IMR-90 (cell line): ENCODE data around the gene ZNF385C. TPM values are rescaled to one million over a fixed set of nuclear protein-coding genes. Genes with fewer than 3 reads are reported as not detected.

ENCODE experiments used
- ATAC-seq: fragments of 200-7000 bp; cut with Tn5 transposase; 2 replicates; pipeline ENCODE4 v1.9.1; 2020; ENCODE audit warnings: low read depth, mild to moderate bottlenecking, moderate library complexity
- BruUV-seq: library from RNA; stranded (reverse); fragments of 400-500 nt; replicated peaks from 2 replicates; lab custom pipeline; 2021; lab: Mats Ljungman, UMichigan
- CTCF ChIA-PET: fragments of 300-600 bp; formaldehyde crosslinking; extraction: SDS; loops from one replicate; lab custom pipeline; 2021; ENCODE audit warnings: antibody characterized with exemption; lab: Yijun Ruan, JAX
- POLR2A ChIA-PET: fragments of 300-600 bp; sonication (Branson Sonifier 250); formaldehyde crosslinking; loops from one replicate; lab custom pipeline; 2022; ENCODE audit warnings: antibody characterized with exemption; ENCODE audit not compliant: unreplicated experiment; lab: Charles Lee
- DNase-seq: peaks from one replicate; pipeline ENCODE4 v3.0.0; 2013
- H2AFZ ChIP-seq: replicated peaks from 2 replicates; pipeline ENCODE3; 2013; ENCODE audit warnings: low read length, mild to moderate bottlenecking; ENCODE audit not compliant: poor library complexity
- H2AK5ac ChIP-seq: 2 replicates; pipeline ENCODE4 v1.6.1; 2013; ENCODE audit warnings: low read depth, low read length, inconsistent platforms
- H2AK9ac ChIP-seq: replicated peaks from 2 replicates; pipeline ENCODE3; 2013; ENCODE audit warnings: mild to moderate bottlenecking, low read depth, low read length, moderate library complexity; ENCODE audit not compliant: poor library complexity
- H2BK120ac ChIP-seq: 2 replicates; pipeline ENCODE4 v1.6.1; 2013; ENCODE audit warnings: low read depth, low read length, inconsistent platforms
- H2BK15ac ChIP-seq: 3 replicates; pipeline ENCODE4 v1.6.1; 2013; ENCODE audit warnings: low read depth, low read length, inconsistent platforms
- H2BK20ac ChIP-seq: 2 replicates; pipeline ENCODE4 v1.6.1; 2013; ENCODE audit warnings: low read depth, mild to moderate bottlenecking, inconsistent platforms, low read length, moderate library complexity
- H2BK5ac ChIP-seq: 2 replicates; pipeline ENCODE4 v1.6.1; 2013; ENCODE audit warnings: mild to moderate bottlenecking, low read depth, low read length, inconsistent platforms; ENCODE audit not compliant: poor library complexity, severe bottlenecking
- H3K14ac ChIP-seq: replicated peaks from 2 replicates; pipeline ENCODE4 v1.6.1; 2013; ENCODE audit warnings: low read depth, low read length, inconsistent platforms
- H3K18ac ChIP-seq: 2 replicates; pipeline ENCODE4 v1.6.1; 2013; ENCODE audit warnings: low read depth, low read length, control low read depth
- H3K23ac ChIP-seq: 2 replicates; pipeline ENCODE4 v1.6.1; 2013; ENCODE audit warnings: low read depth, low read length, inconsistent platforms
- H3K27ac ChIP-seq: 2 replicates; pipeline ENCODE4 v1.5.1; 2013; ENCODE audit warnings: mild to moderate bottlenecking, control low read depth, low read length; ENCODE audit not compliant: insufficient read depth
- H3K27me3 ChIP-seq: 2 replicates; pipeline ENCODE4 v1.6.1; 2013; ENCODE audit warnings: low read length; ENCODE audit not compliant: control insufficient read depth, insufficient read depth
- H3K36me3 ChIP-seq: 2 replicates; pipeline ENCODE4 v1.6.1; 2013; ENCODE audit warnings: low read length, mixed read lengths; ENCODE audit not compliant: control insufficient read depth, insufficient read depth
- H3K4ac ChIP-seq: 2 replicates; pipeline ENCODE4 v1.6.1; 2013; ENCODE audit warnings: low read depth, low read length, inconsistent platforms
- H3K4me1 ChIP-seq: 2 replicates; pipeline ENCODE4 v1.6.1; 2013; ENCODE audit warnings: low read length, mixed read lengths; ENCODE audit not compliant: control insufficient read depth, insufficient read depth
- H3K4me2 ChIP-seq: 2 replicates; pipeline ENCODE4 v1.6.1; 2013; ENCODE audit warnings: low read depth, mild to moderate bottlenecking, control low read depth, low read length, moderate library complexity
- H3K4me3 ChIP-seq: 2 replicates; pipeline ENCODE4 v1.5.1; 2013; ENCODE audit warnings: low read depth, mild to moderate bottlenecking, control low read depth, low read length, moderate library complexity; ENCODE audit not compliant: insufficient read depth
- H3K56ac ChIP-seq: 2 replicates; pipeline ENCODE4 v1.6.1; 2013; ENCODE audit warnings: low read length, inconsistent platforms; ENCODE audit not compliant: insufficient read depth; ENCODE audit errors: extremely low read depth
- H3K79me1 ChIP-seq, 2 experiments: 2 replicates each; pipeline ENCODE4 v1.6.1; 2013; ENCODE audit warnings: low read length in 2 of 2, inconsistent platforms in 1 of 2, low read depth in 1 of 2
- H3K9ac ChIP-seq: 2 replicates; pipeline ENCODE4 v1.6.1; 2013; ENCODE audit warnings: low read depth, low read length, control low read depth
- H3K9me1 ChIP-seq: 2 replicates; pipeline ENCODE4 v1.6.1; 2013; ENCODE audit warnings: low read length, inconsistent platforms; ENCODE audit not compliant: insufficient read depth
- H3K9me3 ChIP-seq: 2 replicates; pipeline ENCODE4 v1.6.1; 2013; ENCODE audit warnings: low read length; ENCODE audit not compliant: control insufficient read depth, insufficient read depth
- H4K20me1 ChIP-seq: 2 replicates; pipeline ENCODE4 v1.6.1; 2013; ENCODE audit warnings: low read length, inconsistent platforms; ENCODE audit not compliant: insufficient read depth
- H4K5ac ChIP-seq: 2 replicates; pipeline ENCODE4 v1.6.1; 2013; ENCODE audit warnings: mild to moderate bottlenecking, low read depth, low read length, control low read depth
- H4K8ac ChIP-seq, 2 experiments: 2 replicates each; pipeline ENCODE4 v1.6.1; 2013; ENCODE audit warnings: low read depth in 2 of 2, low read length in 2 of 2, control low read depth in 1 of 2, inconsistent platforms in 1 of 2
- H4K91ac ChIP-seq: 2 replicates; pipeline ENCODE4 v1.6.1; 2013; ENCODE audit warnings: low read depth, low read length, inconsistent platforms; ENCODE audit not compliant: insufficient read depth
- ELK1 ChIP-seq: fragments of 150-350 bp; IDR thresholded peaks from 2 replicates; pipeline ENCODE4 v1.6.1; 2016; ENCODE audit warnings: low read depth, mild to moderate bottlenecking, low read length, moderate library complexity, borderline replicate concordance
- MAFK ChIP-seq: IDR thresholded peaks from 2 replicates; pipeline ENCODE4 v1.6.1; 2012; ENCODE audit warnings: low read depth, low read length, improper control_type of control experiment
- NFE2L2 ChIP-seq: fragments of 150-350 bp; IDR thresholded peaks from 2 replicates; pipeline ENCODE4 v1.6.1; 2016; ENCODE audit warnings: low read depth, mild to moderate bottlenecking, low read length
- POLR2A ChIP-seq: IDR thresholded peaks from 2 replicates; pipeline ENCODE4 v1.6.1; 2012; ENCODE audit warnings: mild to moderate bottlenecking, low read depth, low read length
- RFX5 ChIP-seq: IDR thresholded peaks from 2 replicates; pipeline ENCODE4 v1.8.0; 2012; ENCODE audit warnings: low read depth, mild to moderate bottlenecking, low read length, moderate library complexity
- SMC3 ChIP-seq: fragments of 150-350 bp; IDR thresholded peaks from 2 replicates; pipeline ENCODE4 v1.6.1; 2016; ENCODE audit warnings: low read depth, mild to moderate bottlenecking, antibody characterized with exemption, low read length, moderate library complexity
- USF2 ChIP-seq: fragments of 150-350 bp; IDR thresholded peaks from 2 replicates; pipeline ENCODE4 v1.6.1; 2017; ENCODE audit warnings: mild to moderate bottlenecking, antibody characterized with exemption, low read length, low read depth
- WGBS, 2 experiments: methylation state at CpG; one replicate each; pipeline versions ENCODE4 v1.1.5 to v1.1.7; 2013; ENCODE audit warnings: missing lambda C conversion rate in 2 of 2; ENCODE audit not compliant: insufficient read length in 1 of 2; ENCODE audit errors: extremely low coverage in 2 of 2; 5-methylcytosine and 5-hydroxymethylcytosine counted together
- dilution Hi-C: fragments of 300-500 bp; cut with HindIII; formaldehyde crosslinking; loops from one replicate; pipeline ENCODE4 v1.14.3; 2018; ENCODE audit warnings: low sequenced_read_pairs; ENCODE audit not compliant: unreplicated experiment
- in situ Hi-C: fragments of 300-500 bp; cut with MboI; formaldehyde crosslinking; loops from 3 replicates; pipeline ENCODE4 v1.14.3; 2019; ENCODE audit warnings: low sequenced_read_pairs, inconsistent platforms, mixed read lengths
- intact Hi-C: fragments of 100-400 bp; cut with micrococcal nuclease; formaldehyde crosslinking; loops from 2 replicates; pipeline ENCODE4 v1.10.0; 2022
- polyA plus RNA-seq, 3 experiments: library from polyadenylated mRNA; depleted of rRNA; stranded (reverse); fragments of >200 nt; gene quantifications; 2 replicates each; pipeline ENCODE4 v1.2.3, GENCODE V29; 2012; ENCODE audit warnings: low replicate concordance in 1 of 3
- total RNA-seq: library from RNA; depleted of rRNA; stranded (reverse); fragments of >200 nt; gene quantifications from 2 replicates; pipeline ENCODE4 v1.2.3, GENCODE V29; 2012

The ZNF385C gene
- total and polyA plus RNA-seq, 2 of the 4 experiments (the other 2 are of a cell fraction), result not detected

GRCh38 chr17:42039794-42040763 is 58.2 kb downstream of the ZNF385C start:
- H3K56ac ChIP-seq, result no peak overlapping the region
- ATAC-seq, result peak; percentile 35; the same call in 1 of the 2 replicates
- no peak overlapping the region for H3K18ac ChIP-seq
- no TSS peak for BruUV-seq
- H4K91ac ChIP-seq, result no peak overlapping the region
- intact Hi-C loops, result no loop called here
- H3K4me1 ChIP-seq, result no peaks in the 10 kb centered on the region
- 47% methylated on average over 61 of the region's 77 CpGs; no CpG with 5 or more reads in 1 of the 2 experiments for WGBS, 2 experiments
- H3K9ac ChIP-seq, result no peak overlapping the region
- H3K27ac ChIP-seq, result no peak overlapping the region
- in situ Hi-C loops, result no loop called here
- H3K9me3 ChIP-seq, result no peaks in the 10 kb centered on the region
- no peak overlapping the region for H3K23ac ChIP-seq
- H2AK5ac ChIP-seq, result no peak overlapping the region
- H2AFZ ChIP-seq, result no peak overlapping the region
- no peak overlapping the region for H3K4ac ChIP-seq
- H2BK15ac ChIP-seq, result no peak overlapping the region
- dilution Hi-C loops, result no loop called here
- H3K14ac ChIP-seq, result no peak overlapping the region
- no peak overlapping the region for H2BK120ac ChIP-seq
- no peaks in the 10 kb centered on the region for H4K20me1 ChIP-seq
- H2BK5ac ChIP-seq, result no peak overlapping the region
- H4K5ac ChIP-seq, result no peak overlapping the region
- no peak overlapping the region for H2BK20ac ChIP-seq
- DNase-seq, result no peak
- no peak for TF ChIP-seq MAFK
- no peak for TF ChIP-seq NFE2L2
- TF ChIP-seq ELK1, result no peak
- no peak for TF ChIP-seq RFX5
- no peak for TF ChIP-seq POLR2A
- TF ChIP-seq SMC3, result no peak
- TF ChIP-seq USF2, result no peak
- H3K79me1 ChIP-seq, result no peaks in the 10 kb centered on the region
- peak overlapping the region; percentile 16 for H2AK9ac ChIP-seq
- no peaks in the 10 kb centered on the region for H3K36me3 ChIP-seq
- ChIA-PET CTCF (interaction anchor here (0.6 kb wide), 1 partner anchor 15 kb away, joined by 3 read pairs; no protein-coding TSS in a partner anchor), POLR2A (no interaction called here)
- no peak overlapping the region for H3K4me2 ChIP-seq
- H3K27me3 ChIP-seq, result peaks cover 38% of the 10 kb centered on the region
- no peak overlapping the region for H4K8ac ChIP-seq
- H3K4me3 ChIP-seq, result no peak overlapping the region
- no peaks in the 10 kb centered on the region for H3K9me1 ChIP-seq
